Heart left ventricle (tissue), 13 donors: ENCODE results near the gene TRIM33.

Experiments used
- CTCF ChIP-seq, 12 donors: fragments of 200-600 bp; sonication (generic) in 4 of 12; IDR thresholded peaks; one replicate each; pipeline versions ENCODE4 v1.5.0 to v1.8.0; 2018 to 2022; ENCODE audit warnings: antibody characterized with exemption in 12 of 12, mild to moderate bottlenecking in 5 of 12
- POLR2A ChIP-seq, 2 donors: fragments of 450-650 bp; IDR thresholded peaks; one replicate each; pipeline ENCODE4 v1.6.1; 2017; ENCODE audit warnings: antibody characterized with exemption in 2 of 2, mild to moderate bottlenecking in 2 of 2, moderate library complexity in 2 of 2
- donor health status: ischemic (EF 13 %, LVEDD 7.1; RV severe dilation, severe dysfunction).
- donor health status: DM: no; HTN: yes; CAD: no.
- donor health status: DM: no; HTN: no; CAD: no.
- donor health status: ischemic (EF 25% LVEDD 6.9; RV normal size, moderate dysfunction).
- donor health status: ischemic (EF 25% LVEDD 5.7; RV mildly dilated, moderate dysfunction).
- donor health status: ischemic (EF 35%, LVEDD 5.7; RV mildly dilated, moderate dysfunction).
- donor health status: nonischemic (EF 11% LVEDD 7.7; RV severe dilation, severe dysfunction).
- donor health status: DM: yes; HTN: yes; CAD: no.
- donor health status: PGD.
- donor health status: ischemic (EF 29% LVEDD 5.4; RV normal size, mild dysfunction).
- donor health status: nonischemic (EF 23%, LVEDD 6.1; RV moderate dilation, normal function).

GRCh38 chr1:114545315-114545714 is 34.3 kb upstream of the TRIM33 start:
- TF ChIP-seq CTCF (IDR thresholded peaks at IDR 0.05) = no peak
- TF ChIP-seq POLR2A (IDR thresholded peaks at IDR 0.05) = no peak
